HEK293 (cell line): ENCODE results near the gene EFHC1.

ENCODE experiments used
- BCL11A ChIP-seq: fragments of 450-650 bp; formaldehyde crosslinking; IDR thresholded peaks from 2 replicates; pipeline ENCODE4 v1.5.1; 2016; ENCODE audit warnings: low read depth, missing biosample characterization, missing genetic modification characterization
- HOXA7 ChIP-seq: sonication (generic); formaldehyde crosslinking; IDR thresholded peaks from 2 replicates; pipeline ENCODE4 v1.8.1; 2022; ENCODE audit warnings: missing genetic modification reagents, borderline replicate concordance
- TCF7L2 ChIP-seq: IDR thresholded peaks from 2 replicates; pipeline ENCODE4 v1.6.1; 2011; ENCODE audit warnings: low read depth, mild to moderate bottlenecking, inconsistent platforms, low read length, moderate library complexity, borderline replicate concordance
- ZBTB48 ChIP-seq: fragments of 450-650 bp; formaldehyde crosslinking; IDR thresholded peaks from 2 replicates; pipeline ENCODE4 v1.5.1; 2016; ENCODE audit warnings: missing biosample characterization, missing genetic modification characterization
- ZBTB8A ChIP-seq: fragments of 450-650 bp; formaldehyde crosslinking; IDR thresholded peaks from 2 replicates; pipeline ENCODE4 v1.5.1; 2016; ENCODE audit warnings: missing biosample characterization, missing genetic modification characterization
- ZNF114 ChIP-seq: fragments of 450-650 bp; formaldehyde crosslinking; IDR thresholded peaks from 2 replicates; pipeline ENCODE4 v1.5.0; 2017; ENCODE audit warnings: missing biosample characterization, missing genetic modification characterization
- ZNF548 ChIP-seq: fragments of 450-650 bp; formaldehyde crosslinking; IDR thresholded peaks from 2 replicates; pipeline ENCODE4 v1.5.1; 2016; ENCODE audit warnings: missing biosample characterization, missing genetic modification characterization
- ZNF571 ChIP-seq: fragments of 450-650 bp; formaldehyde crosslinking; IDR thresholded peaks from 2 replicates; pipeline ENCODE4 v1.5.0; 2017; ENCODE audit warnings: missing biosample characterization, missing genetic modification characterization
- ZNF791 ChIP-seq: fragments of 450-650 bp; formaldehyde crosslinking; IDR thresholded peaks from 2 replicates; pipeline ENCODE4 v1.5.1; 2016; ENCODE audit warnings: missing biosample characterization, missing genetic modification characterization
- TF ChIP-seq, protein P1 (sequence below): fragments of 450-650 bp; formaldehyde crosslinking; IDR thresholded peaks from 2 replicates; pipeline ENCODE4 v1.5.1; 2016; ENCODE audit warnings: missing biosample characterization, missing genetic modification characterization
- TF ChIP-seq, protein P2 (sequence below): fragments of 450-650 bp; formaldehyde crosslinking; IDR thresholded peaks from 2 replicates; pipeline ENCODE4 v1.5.1; 2017; ENCODE audit warnings: missing biosample characterization, missing genetic modification characterization
- TF ChIP-seq, protein P3 (sequence below): fragments of 450-650 bp; formaldehyde crosslinking; IDR thresholded peaks from 2 replicates; pipeline ENCODE4 v1.5.1; 2016; ENCODE audit warnings: missing biosample characterization, missing genetic modification characterization
- TF ChIP-seq, protein P4 (sequence below): fragments of 450-650 bp; formaldehyde crosslinking; IDR thresholded peaks from 2 replicates; pipeline ENCODE4 v1.5.1; 2016; ENCODE audit warnings: missing biosample characterization, missing genetic modification characterization

DNA sequence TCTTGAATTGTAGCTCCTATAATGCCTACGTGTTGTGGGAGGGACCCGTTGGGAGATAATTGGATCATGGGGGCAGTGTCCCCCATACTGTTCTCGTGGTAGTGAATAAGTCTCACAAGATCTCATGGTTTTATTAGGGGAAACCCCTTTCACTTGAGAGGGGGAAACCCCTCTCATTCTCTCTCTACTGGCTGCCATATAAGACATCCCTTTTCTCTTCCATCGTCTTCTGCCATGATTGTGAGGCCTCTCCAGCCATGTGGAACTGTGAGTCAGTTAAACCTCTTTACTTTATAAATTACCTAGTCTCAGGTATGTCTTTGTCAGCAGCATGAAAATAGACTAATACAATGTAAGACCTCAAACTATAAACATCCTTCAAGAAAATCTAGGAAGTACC lies 35.1 kb upstream of the EFHC1 start:
- no peak for TF ChIP-seq ZNF114 (tag by site-specific recombination)
- TF ChIP-seq, protein P1, sequence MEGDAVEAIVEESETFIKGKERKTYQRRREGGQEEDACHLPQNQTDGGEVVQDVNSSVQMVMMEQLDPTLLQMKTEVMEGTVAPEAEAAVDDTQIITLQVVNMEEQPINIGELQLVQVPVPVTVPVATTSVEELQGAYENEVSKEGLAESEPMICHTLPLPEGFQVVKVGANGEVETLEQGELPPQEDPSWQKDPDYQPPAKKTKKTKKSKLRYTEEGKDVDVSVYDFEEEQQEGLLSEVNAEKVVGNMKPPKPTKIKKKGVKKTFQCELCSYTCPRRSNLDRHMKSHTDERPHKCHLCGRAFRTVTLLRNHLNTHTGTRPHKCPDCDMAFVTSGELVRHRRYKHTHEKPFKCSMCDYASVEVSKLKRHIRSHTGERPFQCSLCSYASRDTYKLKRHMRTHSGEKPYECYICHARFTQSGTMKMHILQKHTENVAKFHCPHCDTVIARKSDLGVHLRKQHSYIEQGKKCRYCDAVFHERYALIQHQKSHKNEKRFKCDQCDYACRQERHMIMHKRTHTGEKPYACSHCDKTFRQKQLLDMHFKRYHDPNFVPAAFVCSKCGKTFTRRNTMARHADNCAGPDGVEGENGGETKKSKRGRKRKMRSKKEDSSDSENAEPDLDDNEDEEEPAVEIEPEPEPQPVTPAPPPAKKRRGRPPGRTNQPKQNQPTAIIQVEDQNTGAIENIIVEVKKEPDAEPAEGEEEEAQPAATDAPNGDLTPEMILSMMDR (tag by site-specific recombination): no peak
- TF ChIP-seq, protein P2, sequence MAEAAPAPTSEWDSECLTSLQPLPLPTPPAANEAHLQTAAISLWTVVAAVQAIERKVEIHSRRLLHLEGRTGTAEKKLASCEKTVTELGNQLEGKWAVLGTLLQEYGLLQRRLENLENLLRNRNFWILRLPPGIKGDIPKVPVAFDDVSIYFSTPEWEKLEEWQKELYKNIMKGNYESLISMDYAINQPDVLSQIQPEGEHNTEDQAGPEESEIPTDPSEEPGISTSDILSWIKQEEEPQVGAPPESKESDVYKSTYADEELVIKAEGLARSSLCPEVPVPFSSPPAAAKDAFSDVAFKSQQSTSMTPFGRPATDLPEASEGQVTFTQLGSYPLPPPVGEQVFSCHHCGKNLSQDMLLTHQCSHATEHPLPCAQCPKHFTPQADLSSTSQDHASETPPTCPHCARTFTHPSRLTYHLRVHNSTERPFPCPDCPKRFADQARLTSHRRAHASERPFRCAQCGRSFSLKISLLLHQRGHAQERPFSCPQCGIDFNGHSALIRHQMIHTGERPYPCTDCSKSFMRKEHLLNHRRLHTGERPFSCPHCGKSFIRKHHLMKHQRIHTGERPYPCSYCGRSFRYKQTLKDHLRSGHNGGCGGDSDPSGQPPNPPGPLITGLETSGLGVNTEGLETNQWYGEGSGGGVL (tag by site-specific recombination): no peak
- TF ChIP-seq HOXA7 (CRISPR knock-in tag): no peak
- no peak for TF ChIP-seq TCF7L2
- no peak for TF ChIP-seq ZNF791 (tag by site-specific recombination)
- no peak for TF ChIP-seq ZNF571
- TF ChIP-seq ZBTB48 (tag by site-specific recombination): no peak
- TF ChIP-seq, protein P3, sequence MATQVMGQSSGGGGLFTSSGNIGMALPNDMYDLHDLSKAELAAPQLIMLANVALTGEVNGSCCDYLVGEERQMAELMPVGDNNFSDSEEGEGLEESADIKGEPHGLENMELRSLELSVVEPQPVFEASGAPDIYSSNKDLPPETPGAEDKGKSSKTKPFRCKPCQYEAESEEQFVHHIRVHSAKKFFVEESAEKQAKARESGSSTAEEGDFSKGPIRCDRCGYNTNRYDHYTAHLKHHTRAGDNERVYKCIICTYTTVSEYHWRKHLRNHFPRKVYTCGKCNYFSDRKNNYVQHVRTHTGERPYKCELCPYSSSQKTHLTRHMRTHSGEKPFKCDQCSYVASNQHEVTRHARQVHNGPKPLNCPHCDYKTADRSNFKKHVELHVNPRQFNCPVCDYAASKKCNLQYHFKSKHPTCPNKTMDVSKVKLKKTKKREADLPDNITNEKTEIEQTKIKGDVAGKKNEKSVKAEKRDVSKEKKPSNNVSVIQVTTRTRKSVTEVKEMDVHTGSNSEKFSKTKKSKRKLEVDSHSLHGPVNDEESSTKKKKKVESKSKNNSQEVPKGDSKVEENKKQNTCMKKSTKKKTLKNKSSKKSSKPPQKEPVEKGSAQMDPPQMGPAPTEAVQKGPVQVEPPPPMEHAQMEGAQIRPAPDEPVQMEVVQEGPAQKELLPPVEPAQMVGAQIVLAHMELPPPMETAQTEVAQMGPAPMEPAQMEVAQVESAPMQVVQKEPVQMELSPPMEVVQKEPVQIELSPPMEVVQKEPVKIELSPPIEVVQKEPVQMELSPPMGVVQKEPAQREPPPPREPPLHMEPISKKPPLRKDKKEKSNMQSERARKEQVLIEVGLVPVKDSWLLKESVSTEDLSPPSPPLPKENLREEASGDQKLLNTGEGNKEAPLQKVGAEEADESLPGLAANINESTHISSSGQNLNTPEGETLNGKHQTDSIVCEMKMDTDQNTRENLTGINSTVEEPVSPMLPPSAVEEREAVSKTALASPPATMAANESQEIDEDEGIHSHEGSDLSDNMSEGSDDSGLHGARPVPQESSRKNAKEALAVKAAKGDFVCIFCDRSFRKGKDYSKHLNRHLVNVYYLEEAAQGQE (tag by site-specific recombination): no peak
- no peak for TF ChIP-seq ZNF548 (tag by site-specific recombination)
- TF ChIP-seq, protein P4, sequence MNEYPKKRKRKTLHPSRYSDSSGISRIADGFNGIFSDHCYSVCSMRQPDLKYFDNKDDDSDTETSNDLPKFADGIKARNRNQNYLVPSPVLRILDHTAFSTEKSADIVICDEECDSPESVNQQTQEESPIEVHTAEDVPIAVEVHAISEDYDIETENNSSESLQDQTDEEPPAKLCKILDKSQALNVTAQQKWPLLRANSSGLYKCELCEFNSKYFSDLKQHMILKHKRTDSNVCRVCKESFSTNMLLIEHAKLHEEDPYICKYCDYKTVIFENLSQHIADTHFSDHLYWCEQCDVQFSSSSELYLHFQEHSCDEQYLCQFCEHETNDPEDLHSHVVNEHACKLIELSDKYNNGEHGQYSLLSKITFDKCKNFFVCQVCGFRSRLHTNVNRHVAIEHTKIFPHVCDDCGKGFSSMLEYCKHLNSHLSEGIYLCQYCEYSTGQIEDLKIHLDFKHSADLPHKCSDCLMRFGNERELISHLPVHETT (tag by site-specific recombination): no peak
- no peak for TF ChIP-seq BCL11A (tag by site-specific recombination)
- no peak for TF ChIP-seq ZBTB8A
